A549 (cell line): ENCODE measurements around the gene UBAP2L. TPM values are rescaled to one million over a fixed set of nuclear protein-coding genes. Genes with fewer than 3 reads are reported as not detected.

Experiments used
- ATAC-seq, 2 experiments: fragments of 200-7000 bp in 1 of 2; fragments of >200 bp in 1 of 2; cut with Nextera tagmentation in 1 of 2; cut with Tn5 transposase in 1 of 2; 3 replicates each; pipeline versions ENCODE4 v1.8.0 to v1.9.1; 2018 to 2020; ENCODE audit warnings: mild to moderate bottlenecking in 1 of 2, moderate library complexity in 1 of 2
- CTCF ChIA-PET: fragments of 300-600 bp; sonication (Branson Sonifier 250); formaldehyde crosslinking; extraction: SDS; loops from one replicate; lab custom pipeline; 2021; ENCODE audit warnings: antibody characterized with exemption, inconsistent platforms; lab: Yijun Ruan, JAX
- POLR2A ChIA-PET: fragments of 350-600 bp; formaldehyde crosslinking; extraction: SDS; loops from one replicate; lab custom pipeline; 2021; ENCODE audit warnings: antibody characterized with exemption, inconsistent platforms; lab: Yijun Ruan, JAX
- DNase-seq, 2 experiments: peaks; one replicate each; pipeline versions ENCODE4 v3.0.0 to v3.0.0-alpha.2; 2011 to 2016; ENCODE audit warnings: low read depth in 1 of 2, low spot score in 1 of 2
- FAIRE-seq: peaks from 2 replicates; lab custom pipeline; 2011; peaks lifted over from hg19 to GRCh38; lab: Jason Lieb, UNC
- H3K27ac ChIP-seq, 2 experiments: fragments of >200 bp; sonication (Bioruptor Twin); formaldehyde crosslinking; 3 replicates each; pipeline ENCODE4 v1.5.1; 2016 to 2017
- H3K4me1 ChIP-seq: fragments of >200 bp; sonication (Bioruptor Twin); formaldehyde crosslinking; 3 replicates; pipeline ENCODE4 v1.6.1; 2016
- H3K4me2 ChIP-seq: fragments of >200 bp; sonication (Bioruptor Twin); formaldehyde crosslinking; 3 replicates; pipeline ENCODE4 v1.6.1; 2016
- H3K4me3 ChIP-seq: fragments of >200 bp; sonication (Bioruptor Twin); formaldehyde crosslinking; 3 replicates; pipeline ENCODE4 v1.5.1; 2016
- H3K9me3 ChIP-seq: fragments of >200 bp; sonication (Bioruptor Twin); formaldehyde crosslinking; 3 replicates; pipeline ENCODE4 v1.6.1; 2016
- BHLHE40 ChIP-seq: IDR thresholded peaks from 2 replicates; pipeline ENCODE4 v1.6.1; 2012; ENCODE audit warnings: low read depth, low read length, inconsistent platforms
- ELK1 ChIP-seq: fragments of 150-350 bp; IDR thresholded peaks from 2 replicates; pipeline ENCODE4 v1.6.1; 2014; ENCODE audit warnings: low read depth, mild to moderate bottlenecking, low read length
- FOSL2 ChIP-seq, 2 experiments: fragments of 450-650 bp in 1 of 2; fragments of >200 bp in 1 of 2; sonication (Bioruptor Twin) in 1 of 2; formaldehyde crosslinking; IDR thresholded peaks; 2 replicates each; pipeline versions ENCODE4 v1.5.0 to v1.6.1; 2016 to 2020; ENCODE audit warnings: mild to moderate bottlenecking in 1 of 2, moderate library complexity in 1 of 2
- FOXS1 ChIP-seq: fragments of 250-450 bp; sonication (Bioruptor Pico); IDR thresholded peaks from 2 replicates; pipeline ENCODE4 v1.5.0; 2020; ENCODE audit warnings: mild to moderate bottlenecking, moderate library complexity
- HOXA7 ChIP-seq: fragments of 250-450 bp; sonication (Bioruptor Pico); IDR thresholded peaks from 2 replicates; pipeline ENCODE4 v1.5.0; 2020; ENCODE audit warnings: mild to moderate bottlenecking, moderate library complexity
- HOXB5 ChIP-seq: fragments of 250-450 bp; sonication (Bioruptor Pico); IDR thresholded peaks from 2 replicates; pipeline ENCODE4 v1.5.0; 2020; ENCODE audit warnings: mild to moderate bottlenecking, moderate library complexity
- JUN ChIP-seq, 2 experiments: fragments of >200 bp; sonication (Bioruptor Twin); formaldehyde crosslinking; IDR thresholded peaks; 2 replicates in 1 of 2; 3 replicates in 1 of 2; pipeline ENCODE4 v1.6.1; 2016 to 2017
- JUNB ChIP-seq: fragments of >200 bp; sonication (Bioruptor Twin); formaldehyde crosslinking; IDR thresholded peaks from 2 replicates; pipeline ENCODE4 v1.6.1; 2016
- MYC ChIP-seq: IDR thresholded peaks from 2 replicates; pipeline ENCODE4 v1.6.1; 2012; ENCODE audit warnings: mild to moderate bottlenecking, inconsistent platforms, low read length, improper control_type of control experiment, borderline replicate concordance
- NPAS2 ChIP-seq: fragments of 250-450 bp; sonication (Bioruptor Pico); IDR thresholded peaks from 2 replicates; pipeline ENCODE4 v1.8.0; 2022; ENCODE audit warnings: mild to moderate bottlenecking, moderate library complexity, borderline replicate concordance
- NR3C1 ChIP-seq: fragments of >200 bp; sonication (Bioruptor Twin); formaldehyde crosslinking; IDR thresholded peaks from 3 replicates; pipeline ENCODE4 v1.6.1; 2017
- PHF8 ChIP-seq: fragments of 200-600 bp; sonication (generic); IDR thresholded peaks from 2 replicates; pipeline ENCODE4 v1.6.1; 2016; ENCODE audit warnings: low read depth, mild to moderate bottlenecking, antibody characterized with exemption, moderate library complexity, borderline replicate concordance
- RAD21 ChIP-seq, 2 experiments: fragments of >200 bp in 1 of 2; sonication (Bioruptor Twin) in 1 of 2; formaldehyde crosslinking in 1 of 2; IDR thresholded peaks in 1 of 2; conservative IDR thresholded peaks in 1 of 2; 2 replicates in 1 of 2; 3 replicates in 1 of 2; pipeline ENCODE4 v1.6.1; 2012 to 2018; ENCODE audit warnings: inconsistent platforms in 1 of 2
- RARB ChIP-seq: fragments of 250-450 bp; sonication (Bioruptor Pico); IDR thresholded peaks from 2 replicates; pipeline ENCODE4 v1.8.0; 2021; ENCODE audit warnings: mild to moderate bottlenecking, moderate library complexity
- RCOR1 ChIP-seq: fragments of 150-350 bp; IDR thresholded peaks from 2 replicates; pipeline ENCODE4 v1.6.1; 2014; ENCODE audit warnings: antibody characterized with exemption, low read length, low read depth
- RFX5 ChIP-seq: fragments of 450-650 bp; IDR thresholded peaks from 2 replicates; pipeline ENCODE4 v1.7.1; 2014; ENCODE audit warnings: antibody characterized with exemption, mild to moderate bottlenecking, moderate library complexity
- RNF2 ChIP-seq: fragments of 200-600 bp; sonication (generic); IDR thresholded peaks from 2 replicates; pipeline ENCODE4 v1.6.1; 2016; ENCODE audit warnings: low read depth, mild to moderate bottlenecking, antibody characterized with exemption, moderate library complexity, borderline replicate concordance
- SREBF2 ChIP-seq: fragments of 450-650 bp; IDR thresholded peaks from 2 replicates; pipeline ENCODE4 v1.6.1; 2014; ENCODE audit warnings: mild to moderate bottlenecking, moderate library complexity
- TP53 ChIP-seq: fragments of 250-450 bp; sonication (Bioruptor Pico); IDR thresholded peaks from 2 replicates; pipeline ENCODE4 v1.5.0; 2021; ENCODE audit warnings: mild to moderate bottlenecking, moderate library complexity
- ZC3H11A ChIP-seq: fragments of 450-650 bp; IDR thresholded peaks from 2 replicates; pipeline ENCODE4 v1.6.1; 2014; ENCODE audit warnings: antibody characterized with exemption, mild to moderate bottlenecking
- WGBS: methylation state at CpG from one replicate; pipeline ENCODE4 v1.1.6; 2017; ENCODE audit errors: missing lambda C conversion rate; 5-methylcytosine and 5-hydroxymethylcytosine counted together
- polyA plus RNA-seq, 4 experiments: library from polyadenylated mRNA; depleted of rRNA in 3 of 4; stranded (reverse); fragments of >200 nt; fragmentation: RNase III in 1 of 4; extraction: RNeasy Plus Mini Kit Qiagen cat#74134 plus additional on column Dnase treatment in 1 of 4; gene quantifications; 2 replicates in 3 of 4; 3 replicates in 1 of 4; pipeline ENCODE4 v1.2.3, GENCODE V29; 2011 to 2017
- TF ChIP-seq, protein P1 (sequence below): IDR thresholded peaks from 2 replicates; pipeline ENCODE4 v1.6.1; 2012; ENCODE audit warnings: low read depth, borderline replicate concordance
- TF ChIP-seq, protein P2 (sequence below): fragments of >200 bp; sonication (Bioruptor Twin); formaldehyde crosslinking; IDR thresholded peaks from 3 replicates; pipeline ENCODE4 v1.6.1; 2016
- TF ChIP-seq, protein P3 (sequence below): fragments of >200 bp; sonication (Bioruptor Twin); formaldehyde crosslinking; IDR thresholded peaks from 3 replicates; pipeline ENCODE4 v1.5.1; 2016
- TF ChIP-seq, protein P4 (sequence below): fragments of 200-600 bp; sonication (generic); IDR thresholded peaks from 2 replicates; pipeline ENCODE4 v1.6.1; 2016; ENCODE audit warnings: antibody characterized with exemption, mild to moderate bottlenecking, moderate library complexity

UBAP2L gene
- polyA plus RNA-seq, 2 of the 4 experiments (the other 2 are of a cell fraction), result 169 TPM

GRCh38 chr1:154264454-154264853, 43.7 kb downstream of the UBAP2L start:
- ATAC-seq (no peak), DNase-seq (no peak), FAIRE-seq (no peak)
- Histone ChIP-seq H3K9me3 (no peaks in the 10 kb centered on the region), H3K4me3 (no peak overlapping the region), H3K4me2 (no peak overlapping the region), H3K4me1 (no peaks in the 10 kb centered on the region), H3K27ac (no peak overlapping the region)
- CTCF ChIA-PET, result interaction anchor here (0.7 to 3.4 kb wide), 4 partner anchors 7 to 26 kb away, joined by 3 to 15 read pairs (median 6); partner anchors contain the start of gene HAX1
- POLR2A ChIA-PET, result interaction anchor here (0.7 to 1.7 kb wide), 2 partner anchors 82 to 274 kb away, joined by 3 to 5 read pairs; partner anchors contain the start of gene RPS27
- WGBS, result 81% methylated on average over 1 of the region's 1 CpG
- TF ChIP-seq ZC3H11A, result no peak
- TF ChIP-seq RFX5, result no peak
- no peak for TF ChIP-seq RNF2
- TF ChIP-seq NR3C1, result no peak
- no peak for TF ChIP-seq ELK1
- no peak for TF ChIP-seq HOXB5
- TF ChIP-seq FOSL2 (IDR thresholded peaks at IDR 0.05), result no peak
- no peak for TF ChIP-seq FOSL2 (CRISPR knock-in tag; IDR thresholded peaks at IDR 0.05)
- TF ChIP-seq TP53, result no peak
- no peak for TF ChIP-seq JUN (IDR thresholded peaks at IDR 0.05)

- FAIRE-seq, result no peak
These were observed 44.8 kb downstream of the UBAP2L start for GRCh38 chr1:154265586-154265985.

More at GRCh38 chr1:154265586-154265985, 44.8 kb downstream of the UBAP2L start:
- Histone ChIP-seq H3K4me1 (no peaks in the 10 kb centered on the region), H3K27ac (no peak overlapping the region), H3K4me3 (no peak overlapping the region)
- CTCF ChIA-PET, result interaction anchor here (0.8 to 2.8 kb wide), 4 partner anchors 10 to 351 kb away, joined by 3 to 10 read pairs (median 6); partner anchors contain the start of gene RPS27
- POLR2A ChIA-PET, result no interaction called here
- no peak for TF ChIP-seq RAD21 (conservative IDR thresholded peaks at IDR 0.05 in 1 of 2, IDR thresholded peaks at IDR 0.05 in 1 of 2)
- TF ChIP-seq MYC, result no peak
- TF ChIP-seq NR3C1, result no peak
- TF ChIP-seq PHF8, result no peak
- no peak for TF ChIP-seq FOXS1 (CRISPR knock-in tag)
- TF ChIP-seq, protein P1, sequence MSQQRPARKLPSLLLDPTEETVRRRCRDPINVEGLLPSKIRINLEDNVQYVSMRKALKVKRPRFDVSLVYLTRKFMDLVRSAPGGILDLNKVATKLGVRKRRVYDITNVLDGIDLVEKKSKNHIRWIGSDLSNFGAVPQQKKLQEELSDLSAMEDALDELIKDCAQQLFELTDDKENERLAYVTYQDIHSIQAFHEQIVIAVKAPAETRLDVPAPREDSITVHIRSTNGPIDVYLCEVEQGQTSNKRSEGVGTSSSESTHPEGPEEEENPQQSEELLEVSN, result no peak
- TF ChIP-seq SREBF2, result no peak
- TF ChIP-seq, protein P2, sequence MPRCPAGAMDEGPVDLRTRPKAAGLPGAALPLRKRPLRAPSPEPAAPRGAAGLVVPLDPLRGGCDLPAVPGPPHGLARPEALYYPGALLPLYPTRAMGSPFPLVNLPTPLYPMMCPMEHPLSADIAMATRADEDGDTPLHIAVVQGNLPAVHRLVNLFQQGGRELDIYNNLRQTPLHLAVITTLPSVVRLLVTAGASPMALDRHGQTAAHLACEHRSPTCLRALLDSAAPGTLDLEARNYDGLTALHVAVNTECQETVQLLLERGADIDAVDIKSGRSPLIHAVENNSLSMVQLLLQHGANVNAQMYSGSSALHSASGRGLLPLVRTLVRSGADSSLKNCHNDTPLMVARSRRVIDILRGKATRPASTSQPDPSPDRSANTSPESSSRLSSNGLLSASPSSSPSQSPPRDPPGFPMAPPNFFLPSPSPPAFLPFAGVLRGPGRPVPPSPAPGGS, result no peak
- no peak for TF ChIP-seq FOSL2 (IDR thresholded peaks at IDR 0.05)
- TF ChIP-seq FOSL2 (CRISPR knock-in tag; IDR thresholded peaks at IDR 0.05), result no peak
- TF ChIP-seq JUNB, result no peak
- TF ChIP-seq JUN (IDR thresholded peaks at IDR 0.05), result no peak
- TF ChIP-seq NPAS2, result no peak
- TF ChIP-seq, protein P3, sequence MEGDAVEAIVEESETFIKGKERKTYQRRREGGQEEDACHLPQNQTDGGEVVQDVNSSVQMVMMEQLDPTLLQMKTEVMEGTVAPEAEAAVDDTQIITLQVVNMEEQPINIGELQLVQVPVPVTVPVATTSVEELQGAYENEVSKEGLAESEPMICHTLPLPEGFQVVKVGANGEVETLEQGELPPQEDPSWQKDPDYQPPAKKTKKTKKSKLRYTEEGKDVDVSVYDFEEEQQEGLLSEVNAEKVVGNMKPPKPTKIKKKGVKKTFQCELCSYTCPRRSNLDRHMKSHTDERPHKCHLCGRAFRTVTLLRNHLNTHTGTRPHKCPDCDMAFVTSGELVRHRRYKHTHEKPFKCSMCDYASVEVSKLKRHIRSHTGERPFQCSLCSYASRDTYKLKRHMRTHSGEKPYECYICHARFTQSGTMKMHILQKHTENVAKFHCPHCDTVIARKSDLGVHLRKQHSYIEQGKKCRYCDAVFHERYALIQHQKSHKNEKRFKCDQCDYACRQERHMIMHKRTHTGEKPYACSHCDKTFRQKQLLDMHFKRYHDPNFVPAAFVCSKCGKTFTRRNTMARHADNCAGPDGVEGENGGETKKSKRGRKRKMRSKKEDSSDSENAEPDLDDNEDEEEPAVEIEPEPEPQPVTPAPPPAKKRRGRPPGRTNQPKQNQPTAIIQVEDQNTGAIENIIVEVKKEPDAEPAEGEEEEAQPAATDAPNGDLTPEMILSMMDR, result no peak
- no peak for TF ChIP-seq RARB (CRISPR knock-in tag)
- TF ChIP-seq HOXA7 (CRISPR knock-in tag), result no peak
- TF ChIP-seq, protein P4, sequence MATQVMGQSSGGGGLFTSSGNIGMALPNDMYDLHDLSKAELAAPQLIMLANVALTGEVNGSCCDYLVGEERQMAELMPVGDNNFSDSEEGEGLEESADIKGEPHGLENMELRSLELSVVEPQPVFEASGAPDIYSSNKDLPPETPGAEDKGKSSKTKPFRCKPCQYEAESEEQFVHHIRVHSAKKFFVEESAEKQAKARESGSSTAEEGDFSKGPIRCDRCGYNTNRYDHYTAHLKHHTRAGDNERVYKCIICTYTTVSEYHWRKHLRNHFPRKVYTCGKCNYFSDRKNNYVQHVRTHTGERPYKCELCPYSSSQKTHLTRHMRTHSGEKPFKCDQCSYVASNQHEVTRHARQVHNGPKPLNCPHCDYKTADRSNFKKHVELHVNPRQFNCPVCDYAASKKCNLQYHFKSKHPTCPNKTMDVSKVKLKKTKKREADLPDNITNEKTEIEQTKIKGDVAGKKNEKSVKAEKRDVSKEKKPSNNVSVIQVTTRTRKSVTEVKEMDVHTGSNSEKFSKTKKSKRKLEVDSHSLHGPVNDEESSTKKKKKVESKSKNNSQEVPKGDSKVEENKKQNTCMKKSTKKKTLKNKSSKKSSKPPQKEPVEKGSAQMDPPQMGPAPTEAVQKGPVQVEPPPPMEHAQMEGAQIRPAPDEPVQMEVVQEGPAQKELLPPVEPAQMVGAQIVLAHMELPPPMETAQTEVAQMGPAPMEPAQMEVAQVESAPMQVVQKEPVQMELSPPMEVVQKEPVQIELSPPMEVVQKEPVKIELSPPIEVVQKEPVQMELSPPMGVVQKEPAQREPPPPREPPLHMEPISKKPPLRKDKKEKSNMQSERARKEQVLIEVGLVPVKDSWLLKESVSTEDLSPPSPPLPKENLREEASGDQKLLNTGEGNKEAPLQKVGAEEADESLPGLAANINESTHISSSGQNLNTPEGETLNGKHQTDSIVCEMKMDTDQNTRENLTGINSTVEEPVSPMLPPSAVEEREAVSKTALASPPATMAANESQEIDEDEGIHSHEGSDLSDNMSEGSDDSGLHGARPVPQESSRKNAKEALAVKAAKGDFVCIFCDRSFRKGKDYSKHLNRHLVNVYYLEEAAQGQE, result no peak
- TF ChIP-seq BHLHE40, result no peak
- TF ChIP-seq RCOR1, result no peak
- TF ChIP-seq, all 56 proteins: peak for 0
- ATAC-seq, result no peak
- Histone ChIP-seq H3K9me3 (no peaks in the 10 kb centered on the region), H3K4me2 (no peak overlapping the region)
- DNase-seq, result no peak
- WGBS, result 79% methylated on average over 4 of the region's 4 CpGs
